Esophagus squamous epithelium (tissue), 5 donors: Measurements from ENCODE around the gene ALDH1A3. TPM values are rescaled to one million over a fixed set of nuclear protein-coding genes. Genes with fewer than 3 reads are reported as not detected.

Source experiments
- DNase-seq: peaks from one replicate; lab custom pipeline; 2025; lab: John Stamatoyannopoulos, UW
- H3K27ac ChIP-seq, 4 donors: fragments of 200-600 bp; sonication (generic); one replicate each; pipeline ENCODE4 v1.5.1; 2016 to 2019; ENCODE audit warnings: mild to moderate bottlenecking in 1 of 4
- H3K27me3 ChIP-seq, 4 donors: fragments of 200-600 bp; sonication (generic); 1 replicate in 3 of 4; 2 replicates in 1 of 4; pipeline versions ENCODE4 v1.5.1 to v1.6.0; 2017 to 2021; ENCODE audit warnings: antibody characterized with exemption in 1 of 4
- H3K36me3 ChIP-seq, 3 donors: fragments of 200-600 bp; sonication (generic); one replicate each; pipeline ENCODE4 v1.5.1; 2016 to 2019
- H3K4me1 ChIP-seq, 3 donors: fragments of 200-600 bp; sonication (generic); one replicate each; pipeline ENCODE4 v1.5.1; 2017 to 2019
- H3K4me3 ChIP-seq, 4 donors: fragments of 200-600 bp; sonication (generic); 1 replicate in 3 of 4; 2 replicates in 1 of 4; pipeline ENCODE4 v1.5.1; 2016 to 2019; ENCODE audit warnings: mild to moderate bottlenecking in 2 of 4, moderate library complexity in 1 of 4
- H3K9me3 ChIP-seq, 3 donors: fragments of 200-600 bp; sonication (generic); one replicate each; pipeline ENCODE4 v1.5.1; 2016 to 2019
- POLR2A ChIP-seq, 4 donors: fragments of 450-650 bp; IDR thresholded peaks; one replicate each; pipeline ENCODE4 v1.6.1; 2017; ENCODE audit warnings: antibody characterized with exemption in 4 of 4, mild to moderate bottlenecking in 4 of 4, moderate library complexity in 3 of 4
- WGBS, 2 donors: methylation state at CpG; one replicate each; pipeline ENCODE4 v1.1.5; 2018; 5-methylcytosine and 5-hydroxymethylcytosine counted together
- intact Hi-C: fragments of 100-400 bp; cut with DNase I; formaldehyde crosslinking; loops from one replicate; pipeline ENCODE4 v1.15.0; 2022
- total RNA-seq, 4 donors: library from RNA; depleted of rRNA; stranded (reverse); fragments of >200 nt; gene quantifications; one replicate each; pipeline ENCODE4 v1.1.0, GENCODE V29; 2016
- TF ChIP-seq, protein P1 (sequence below), 6 experiments: fragments of 450-650 bp in 4 of 6; fragments of 200-600 bp in 2 of 6; sonication (generic) in 2 of 6; IDR thresholded peaks; one replicate each; pipeline ENCODE4 v1.5.1; 2016 to 2019; ENCODE audit warnings: antibody characterized with exemption in 6 of 6, mild to moderate bottlenecking in 4 of 6, moderate library complexity in 4 of 6
- donor health status: DM: yes; HTN: yes; CAD: no.

Gene ALDH1A3
- total RNA-seq, 4 donors from 2014 or later: 31.9 to 63.0 (median 38.1) TPM

DNA sequence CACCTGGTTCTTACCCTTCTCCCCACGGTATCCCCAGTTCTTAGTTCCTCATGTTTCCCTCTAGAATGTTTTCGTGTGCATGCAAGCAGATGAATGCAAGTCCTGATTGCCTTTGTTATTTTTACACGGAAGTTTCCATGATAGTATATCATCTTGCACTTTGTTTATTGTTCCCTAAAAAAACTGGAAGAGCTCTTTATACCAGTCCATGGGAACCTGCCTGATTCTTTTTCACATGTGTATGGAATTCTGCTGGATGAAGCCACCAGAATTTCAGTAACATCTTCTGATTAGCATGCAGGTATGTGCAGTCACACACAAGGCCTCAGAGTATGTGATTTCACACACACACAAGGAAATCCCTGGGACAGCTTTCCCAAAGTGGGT is 23.5 kb downstream of the ALDH1A3 start:
- peak overlapping the region; percentile 78 to 94 (median 90) for H3K27ac ChIP-seq
- intact Hi-C loops: no loop called here
- 36 to 37% methylated on average over 3 of the region's 3 CpGs for WGBS, 2 donors
- peak overlapping the region in 1 of 4 donors; percentile 53 for H3K4me3 ChIP-seq
- DNase-seq: no peak
- no peak for TF ChIP-seq POLR2A (IDR thresholded peaks at IDR 0.05)
- TF ChIP-seq, protein P1, sequence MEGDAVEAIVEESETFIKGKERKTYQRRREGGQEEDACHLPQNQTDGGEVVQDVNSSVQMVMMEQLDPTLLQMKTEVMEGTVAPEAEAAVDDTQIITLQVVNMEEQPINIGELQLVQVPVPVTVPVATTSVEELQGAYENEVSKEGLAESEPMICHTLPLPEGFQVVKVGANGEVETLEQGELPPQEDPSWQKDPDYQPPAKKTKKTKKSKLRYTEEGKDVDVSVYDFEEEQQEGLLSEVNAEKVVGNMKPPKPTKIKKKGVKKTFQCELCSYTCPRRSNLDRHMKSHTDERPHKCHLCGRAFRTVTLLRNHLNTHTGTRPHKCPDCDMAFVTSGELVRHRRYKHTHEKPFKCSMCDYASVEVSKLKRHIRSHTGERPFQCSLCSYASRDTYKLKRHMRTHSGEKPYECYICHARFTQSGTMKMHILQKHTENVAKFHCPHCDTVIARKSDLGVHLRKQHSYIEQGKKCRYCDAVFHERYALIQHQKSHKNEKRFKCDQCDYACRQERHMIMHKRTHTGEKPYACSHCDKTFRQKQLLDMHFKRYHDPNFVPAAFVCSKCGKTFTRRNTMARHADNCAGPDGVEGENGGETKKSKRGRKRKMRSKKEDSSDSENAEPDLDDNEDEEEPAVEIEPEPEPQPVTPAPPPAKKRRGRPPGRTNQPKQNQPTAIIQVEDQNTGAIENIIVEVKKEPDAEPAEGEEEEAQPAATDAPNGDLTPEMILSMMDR (IDR thresholded peaks at IDR 0.05): no peak
- H3K9me3 ChIP-seq: no peaks in the 10 kb centered on the region
- H3K27me3 ChIP-seq: no peaks in the 10 kb centered on the region
- peaks cover 0 to 1% (median 0%) of the 10 kb centered on the region in 3 donors for H3K36me3 ChIP-seq
- H3K4me1 ChIP-seq: peaks cover 15 to 48% (median 25%) of the 10 kb centered on the region in 3 donors

DNA sequence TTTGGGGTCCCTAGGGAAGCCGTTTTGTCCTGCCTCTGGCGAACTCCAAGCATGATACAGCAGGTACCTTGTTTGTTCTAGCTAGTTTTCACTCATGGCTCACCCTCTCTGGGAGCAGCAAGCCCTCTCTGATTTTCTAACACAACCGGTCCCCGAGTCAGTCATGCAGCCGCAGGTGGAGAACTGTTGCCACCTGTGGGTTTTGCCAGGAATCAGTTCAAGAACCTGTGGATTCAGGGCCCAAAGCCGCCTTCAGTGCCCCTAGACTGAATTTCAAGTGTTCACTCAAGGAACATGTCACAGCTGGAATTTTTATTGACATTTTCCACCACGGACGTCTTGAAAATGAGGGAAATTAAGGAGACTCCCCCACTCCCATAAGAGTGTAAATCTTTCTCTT is 26.2 kb downstream of the ALDH1A3 start:
- intact Hi-C loops: no loop called here
- H3K4me3 ChIP-seq: no peak overlapping the region
- peaks cover 0 to 8% (median 0%) of the 10 kb centered on the region in 3 donors for H3K36me3 ChIP-seq
- no peak for DNase-seq
- WGBS, 2 donors: 29 to 37% methylated on average over 4 of the region's 8 CpGs
- no peak overlapping the region for H3K27ac ChIP-seq
- H3K4me1 ChIP-seq: peaks cover 8 to 41% (median 22%) of the 10 kb centered on the region in 3 donors
- H3K9me3 ChIP-seq: no peaks in the 10 kb centered on the region
- no peaks in the 10 kb centered on the region for H3K27me3 ChIP-seq
- TF ChIP-seq, protein P1 (IDR thresholded peaks at IDR 0.05): peak in 4 of 6 experiments; percentile 20 to 64 (median 28)
- TF ChIP-seq POLR2A (IDR thresholded peaks at IDR 0.05): no peak

DNA sequence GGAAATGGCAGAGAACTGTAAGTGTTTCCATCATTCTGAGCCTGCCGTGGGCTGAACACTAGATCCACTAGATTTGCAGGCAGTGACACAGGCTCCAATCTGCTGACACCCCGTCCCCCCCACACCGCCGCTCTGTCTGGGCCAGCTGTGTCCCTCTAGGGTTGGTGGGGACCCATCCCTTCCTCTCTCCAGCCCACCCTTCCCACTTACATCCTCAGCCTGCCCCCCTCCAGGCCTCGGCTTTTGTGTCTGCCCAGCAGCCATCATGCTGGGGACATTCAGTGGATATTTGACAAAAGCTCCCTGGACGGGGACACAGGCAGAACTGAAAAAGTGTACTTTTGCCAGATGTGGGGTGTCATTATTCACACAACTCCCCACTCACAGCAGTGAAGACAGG is 28.8 kb downstream of the ALDH1A3 start:
- Histone ChIP-seq H3K4me1 (peaks cover 0 to 15% (median 0%) of the 10 kb centered on the region in 3 donors), H3K27ac (no peak overlapping the region), H3K9me3 (no peaks in the 10 kb centered on the region), H3K4me3 (no peak overlapping the region), H3K27me3 (no peaks in the 10 kb centered on the region), H3K36me3 (peaks cover 0 to 8% (median 0%) of the 10 kb centered on the region in 3 donors)
- 82 to 83% methylated on average over 2 to 5 of the region's 6 CpGs for WGBS, 2 donors
- DNase-seq: no peak
- TF ChIP-seq, protein P1 (IDR thresholded peaks at IDR 0.05): no peak
- TF ChIP-seq POLR2A (IDR thresholded peaks at IDR 0.05): no peak
- intact Hi-C loops: no loop called here

DNA sequence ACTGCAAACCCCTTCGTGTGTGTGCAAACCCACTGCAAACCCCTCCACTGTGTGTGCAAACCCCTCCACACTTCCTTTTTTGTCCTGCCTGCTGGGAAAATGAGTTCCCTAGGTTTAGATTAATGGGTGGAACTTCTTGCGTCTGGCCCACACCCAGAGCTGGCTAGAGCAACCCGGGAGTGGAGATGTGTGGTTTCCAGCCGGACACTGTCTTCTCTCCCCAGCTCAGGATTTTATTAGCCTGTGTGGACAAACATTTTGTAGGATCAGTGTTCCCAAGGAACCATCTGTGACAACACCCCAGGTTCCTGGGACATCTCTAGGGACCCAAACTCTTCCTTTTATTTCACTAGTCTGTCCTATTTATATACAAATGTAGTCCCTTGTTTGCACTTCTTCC is 29.9 kb downstream of the ALDH1A3 start:
- H3K4me1 ChIP-seq: peaks cover 0 to 14% (median 0%) of the 10 kb centered on the region in 3 donors
- no peak for TF ChIP-seq POLR2A (IDR thresholded peaks at IDR 0.05)
- TF ChIP-seq, protein P1 (IDR thresholded peaks at IDR 0.05): no peak
- DNase-seq: no peak
- no peak overlapping the region for H3K27ac ChIP-seq
- no peak overlapping the region for H3K4me3 ChIP-seq
- no peaks in the 10 kb centered on the region for H3K9me3 ChIP-seq
- WGBS, 2 donors: 60 to 71% methylated on average over 2 to 4 of the region's 4 CpGs
- intact Hi-C loops: no loop called here
- H3K36me3 ChIP-seq: peaks cover 0 to 8% (median 0%) of the 10 kb centered on the region in 3 donors
- no peaks in the 10 kb centered on the region for H3K27me3 ChIP-seq

DNA sequence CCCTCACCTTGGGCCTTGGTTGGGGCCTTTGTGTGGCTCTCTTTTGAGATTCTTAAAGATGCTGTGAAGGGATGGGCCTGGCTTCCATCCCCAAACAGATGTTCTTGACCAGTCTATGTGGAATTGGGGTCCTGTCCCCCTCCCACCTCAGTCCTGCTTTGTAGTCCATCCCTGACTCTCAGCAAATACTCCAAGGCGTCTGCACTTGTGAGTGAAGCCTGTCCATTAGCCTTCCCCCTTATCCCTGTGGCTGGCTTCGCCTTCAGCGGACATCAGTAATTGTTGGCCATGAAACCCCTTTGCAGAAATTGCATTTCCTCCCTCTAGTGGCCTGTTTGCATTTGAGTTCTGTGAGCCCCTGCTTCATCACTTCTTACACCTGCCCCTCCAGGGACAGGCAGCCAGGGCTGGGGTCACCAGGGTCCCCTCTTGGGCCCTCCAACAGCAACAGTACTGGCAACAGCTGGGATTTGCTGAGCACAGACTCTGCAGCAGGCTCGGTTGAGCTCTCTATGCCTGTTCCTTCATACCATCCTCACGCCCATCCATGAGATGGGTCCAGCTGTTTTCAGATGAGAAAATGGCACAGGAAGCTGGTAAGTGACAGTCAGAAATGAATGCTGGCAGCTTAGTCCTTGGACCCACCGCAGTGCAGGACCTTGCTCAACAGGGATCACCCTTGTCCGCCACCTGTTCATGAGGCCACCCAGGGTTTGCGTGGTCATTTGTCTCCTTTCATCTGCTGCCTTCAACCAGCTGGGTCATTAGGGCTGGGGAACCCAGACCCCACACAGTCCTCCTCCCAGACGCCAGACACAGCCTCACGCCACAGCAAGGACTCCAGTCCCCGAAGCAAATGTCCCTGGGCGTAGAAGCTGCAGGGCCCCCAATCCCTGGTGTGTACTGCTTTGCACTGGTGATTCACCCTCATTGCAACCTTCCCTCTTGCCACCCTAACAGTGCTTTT is 30.6 kb downstream of the ALDH1A3 start:
- H3K36me3 ChIP-seq: peaks cover 0 to 8% (median 0%) of the 10 kb centered on the region in 3 donors
- intact Hi-C loops: no loop called here
- H3K27ac ChIP-seq: no peak overlapping the region
- no peaks in the 10 kb centered on the region for H3K27me3 ChIP-seq
- H3K9me3 ChIP-seq: no peaks in the 10 kb centered on the region
- 67 to 87% methylated on average over 7 to 11 of the region's 12 CpGs for WGBS, 2 donors
- DNase-seq: no peak
- peaks cover 0 to 14% (median 0%) of the 10 kb centered on the region in 3 donors for H3K4me1 ChIP-seq
- TF ChIP-seq, protein P1 (IDR thresholded peaks at IDR 0.05): no peak
- no peak for TF ChIP-seq POLR2A (IDR thresholded peaks at IDR 0.05)
- H3K4me3 ChIP-seq: no peak overlapping the region
